K562 (cell line): ENCODE results near the gene PLIN5. TPM values are rescaled to one million over a fixed set of nuclear protein-coding genes. Genes with fewer than 3 reads are reported as not detected.

Source experiments
- ADNP ChIP-seq: fragments of 200-800 bp; sonication (Bioruptor generic); IDR thresholded peaks from 2 replicates; pipeline ENCODE4 v1.6.1; 2016; ENCODE audit warnings: missing genetic modification characterization, missing compliant biosample characterization
- ELF2 ChIP-seq: fragments of 250-450 bp; sonication (Bioruptor Pico); IDR thresholded peaks from 2 replicates; pipeline ENCODE4 v1.5.0; 2021; ENCODE audit warnings: mild to moderate bottlenecking
- SIN3A ChIP-seq, 2 experiments: fragments of 150-350 bp in 1 of 2; IDR thresholded peaks; 2 replicates each; pipeline ENCODE4 v1.6.1; 2011 to 2016; ENCODE audit warnings: borderline replicate concordance in 2 of 2, low read depth in 2 of 2, low read length in 2 of 2, mild to moderate bottlenecking in 2 of 2, moderate library complexity in 2 of 2; ENCODE audit not compliant: control insufficient read depth in 1 of 2
- SMARCA5 ChIP-seq: fragments of 450-650 bp; IDR thresholded peaks from 2 replicates; pipeline ENCODE4 v1.6.1; 2016
- ZBTB7A ChIP-seq: IDR thresholded peaks from 2 replicates; pipeline ENCODE4 v1.6.1; 2011; ENCODE audit warnings: low read depth, mild to moderate bottlenecking, low read length, moderate library complexity, borderline replicate concordance; ENCODE audit not compliant: control insufficient read depth
- polyA plus RNA-seq, 8 experiments: library from polyadenylated mRNA; depleted of rRNA in 4 of 8; stranded (reverse) in 5 of 8; unstranded in 3 of 8; fragments of >200 nt; fragmentation: Nextera tagmentation in 2 of 8; fragmentation: Illumina TruSeq in 1 of 8; extraction: Ambion mirVana in 2 of 8; extraction: Trizol in 1 of 8; gene quantifications; 2 replicates each; pipeline versions ENCODE4 v1.2.1 to v1.2.3, GENCODE V29; 2011 to 2014; ENCODE audit warnings: inconsistent platforms in 1 of 8, missing spikeins in 1 of 8
- total RNA-seq, 7 experiments: library from RNA; depleted of rRNA in 6 of 7; stranded (reverse); fragments of >200 nt in 6 of 7; fragmentation: Illumina TruSeq in 2 of 7; extraction: Trizol in 2 of 7; gene quantifications; 2 replicates each; pipeline versions ENCODE4 v1.2.1 to v1.2.3, GENCODE V29; 2011 to 2021; ENCODE audit warnings: low replicate concordance in 1 of 7
- TF ChIP-seq, protein P1 (sequence below): fragments of 250-450 bp; sonication (Bioruptor Pico); IDR thresholded peaks from 2 replicates; pipeline ENCODE4 v1.4.0; 2020; ENCODE audit warnings: mild to moderate bottlenecking, moderate library complexity
- TF ChIP-seq, protein P2 (sequence below), 2 experiments: fragments of 450-650 bp; formaldehyde crosslinking in 1 of 2; IDR thresholded peaks; 2 replicates each; pipeline versions ENCODE4 v1.4.0 to v1.6.1; 2014 to 2020; ENCODE audit warnings: mild to moderate bottlenecking in 2 of 2, borderline replicate concordance in 1 of 2, low read depth in 1 of 2
- TF ChIP-seq, protein P3 (sequence below), 2 experiments: IDR thresholded peaks; 2 replicates each; pipeline ENCODE4 v1.6.1; 2011; ENCODE audit warnings: borderline replicate concordance in 1 of 2, control low read depth in 1 of 2, low read depth in 1 of 2, low read length in 1 of 2, mild to moderate bottlenecking in 1 of 2, mixed read lengths in 1 of 2, moderate library complexity in 1 of 2; ENCODE audit not compliant: insufficient read depth in 1 of 2, insufficient read length in 1 of 2, poor library complexity in 1 of 2, severe bottlenecking in 1 of 2; ENCODE audit errors: extremely low read depth in 1 of 2
- TF ChIP-seq, protein P4 (sequence below), 2 experiments: fragments of 450-650 bp; conservative IDR thresholded peaks; 2 replicates each; pipeline ENCODE4 v1.6.1; 2017; ENCODE audit warnings: mild to moderate bottlenecking in 2 of 2, moderate library complexity in 2 of 2

Gene PLIN5
- total and polyA plus RNA-seq, 9 of the 15 experiments (the other 6 are each of a cell fraction or from before 2014, with no cell fraction given), result 0.04 to 1.3 (median 0.50) TPM

DNA sequence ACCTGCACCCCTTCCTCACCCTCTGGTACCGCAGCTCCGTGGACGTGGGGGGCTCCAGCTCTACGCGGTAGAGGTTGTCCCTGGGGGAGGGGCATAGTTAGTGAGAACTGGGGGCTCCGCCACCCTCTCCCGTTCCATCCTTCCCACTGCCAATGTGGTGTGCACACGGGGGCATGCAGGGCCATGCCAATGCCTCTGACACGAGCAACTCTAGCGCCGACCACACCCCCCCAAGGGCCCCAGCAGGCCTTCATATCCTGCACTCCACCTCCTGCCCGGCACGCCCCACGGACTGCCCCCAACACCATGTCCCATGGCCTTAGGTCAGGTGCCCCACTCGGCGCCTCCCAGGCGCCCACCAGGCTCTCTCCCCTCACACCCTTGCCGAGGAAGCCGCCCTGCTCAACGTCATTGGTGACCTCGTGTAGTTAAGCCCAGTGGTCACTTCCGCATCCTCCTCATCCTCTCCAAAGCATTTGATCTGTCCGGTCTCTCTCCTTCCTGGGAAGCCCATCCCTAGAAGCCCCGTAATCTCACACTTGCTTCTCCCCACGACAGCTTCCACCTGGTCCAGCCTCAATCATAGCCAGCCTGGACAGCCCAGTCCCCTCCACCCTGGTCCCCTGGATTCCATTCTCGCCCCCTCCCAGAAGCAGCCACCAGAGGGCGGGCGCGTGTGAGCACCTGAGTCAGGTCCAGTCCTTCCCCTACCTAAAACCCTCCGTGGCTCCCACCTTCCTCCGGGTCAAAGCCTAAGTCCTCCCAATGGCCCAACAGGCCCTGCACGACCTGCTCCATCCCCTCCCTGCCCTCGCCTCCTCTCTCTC lies 22.3 kb upstream of the PLIN5 start (continued):
- TF ChIP-seq, protein P1, sequence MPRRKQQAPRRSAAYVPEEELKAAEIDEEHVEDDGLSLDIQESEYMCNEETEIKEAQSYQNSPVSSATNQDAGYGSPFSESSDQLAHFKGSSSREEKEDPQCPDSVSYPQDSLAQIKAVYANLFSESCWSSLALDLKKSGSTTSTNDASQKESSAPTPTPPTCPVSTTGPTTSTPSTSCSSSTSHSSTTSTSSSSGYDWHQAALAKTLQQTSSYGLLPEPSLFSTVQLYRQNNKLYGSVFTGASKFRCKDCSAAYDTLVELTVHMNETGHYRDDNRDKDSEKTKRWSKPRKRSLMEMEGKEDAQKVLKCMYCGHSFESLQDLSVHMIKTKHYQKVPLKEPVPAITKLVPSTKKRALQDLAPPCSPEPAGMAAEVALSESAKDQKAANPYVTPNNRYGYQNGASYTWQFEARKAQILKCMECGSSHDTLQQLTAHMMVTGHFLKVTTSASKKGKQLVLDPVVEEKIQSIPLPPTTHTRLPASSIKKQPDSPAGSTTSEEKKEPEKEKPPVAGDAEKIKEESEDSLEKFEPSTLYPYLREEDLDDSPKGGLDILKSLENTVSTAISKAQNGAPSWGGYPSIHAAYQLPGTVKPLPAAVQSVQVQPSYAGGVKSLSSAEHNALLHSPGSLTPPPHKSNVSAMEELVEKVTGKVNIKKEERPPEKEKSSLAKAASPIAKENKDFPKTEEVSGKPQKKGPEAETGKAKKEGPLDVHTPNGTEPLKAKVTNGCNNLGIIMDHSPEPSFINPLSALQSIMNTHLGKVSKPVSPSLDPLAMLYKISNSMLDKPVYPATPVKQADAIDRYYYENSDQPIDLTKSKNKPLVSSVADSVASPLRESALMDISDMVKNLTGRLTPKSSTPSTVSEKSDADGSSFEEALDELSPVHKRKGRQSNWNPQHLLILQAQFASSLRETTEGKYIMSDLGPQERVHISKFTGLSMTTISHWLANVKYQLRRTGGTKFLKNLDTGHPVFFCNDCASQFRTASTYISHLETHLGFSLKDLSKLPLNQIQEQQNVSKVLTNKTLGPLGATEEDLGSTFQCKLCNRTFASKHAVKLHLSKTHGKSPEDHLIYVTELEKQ (CRISPR knock-in tag), result no peak
- TF ChIP-seq, protein P2, sequence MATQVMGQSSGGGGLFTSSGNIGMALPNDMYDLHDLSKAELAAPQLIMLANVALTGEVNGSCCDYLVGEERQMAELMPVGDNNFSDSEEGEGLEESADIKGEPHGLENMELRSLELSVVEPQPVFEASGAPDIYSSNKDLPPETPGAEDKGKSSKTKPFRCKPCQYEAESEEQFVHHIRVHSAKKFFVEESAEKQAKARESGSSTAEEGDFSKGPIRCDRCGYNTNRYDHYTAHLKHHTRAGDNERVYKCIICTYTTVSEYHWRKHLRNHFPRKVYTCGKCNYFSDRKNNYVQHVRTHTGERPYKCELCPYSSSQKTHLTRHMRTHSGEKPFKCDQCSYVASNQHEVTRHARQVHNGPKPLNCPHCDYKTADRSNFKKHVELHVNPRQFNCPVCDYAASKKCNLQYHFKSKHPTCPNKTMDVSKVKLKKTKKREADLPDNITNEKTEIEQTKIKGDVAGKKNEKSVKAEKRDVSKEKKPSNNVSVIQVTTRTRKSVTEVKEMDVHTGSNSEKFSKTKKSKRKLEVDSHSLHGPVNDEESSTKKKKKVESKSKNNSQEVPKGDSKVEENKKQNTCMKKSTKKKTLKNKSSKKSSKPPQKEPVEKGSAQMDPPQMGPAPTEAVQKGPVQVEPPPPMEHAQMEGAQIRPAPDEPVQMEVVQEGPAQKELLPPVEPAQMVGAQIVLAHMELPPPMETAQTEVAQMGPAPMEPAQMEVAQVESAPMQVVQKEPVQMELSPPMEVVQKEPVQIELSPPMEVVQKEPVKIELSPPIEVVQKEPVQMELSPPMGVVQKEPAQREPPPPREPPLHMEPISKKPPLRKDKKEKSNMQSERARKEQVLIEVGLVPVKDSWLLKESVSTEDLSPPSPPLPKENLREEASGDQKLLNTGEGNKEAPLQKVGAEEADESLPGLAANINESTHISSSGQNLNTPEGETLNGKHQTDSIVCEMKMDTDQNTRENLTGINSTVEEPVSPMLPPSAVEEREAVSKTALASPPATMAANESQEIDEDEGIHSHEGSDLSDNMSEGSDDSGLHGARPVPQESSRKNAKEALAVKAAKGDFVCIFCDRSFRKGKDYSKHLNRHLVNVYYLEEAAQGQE (IDR thresholded peaks at IDR 0.05; ENCODE audit: borderline replicate concordance), result peak; percentile 16; the same call in 1 of the 2 replicates
- TF ChIP-seq, protein P2 (CRISPR knock-in tag; IDR thresholded peaks at IDR 0.05; ENCODE audit: low read depth), result no peak
- peak; percentile 13; the same call in 1 of the 2 replicates for TF ChIP-seq ELF2 (CRISPR knock-in tag)
- peak; percentile 98; the same call in 1 of the 2 replicates for TF ChIP-seq SMARCA5
- TF ChIP-seq, protein P3, sequence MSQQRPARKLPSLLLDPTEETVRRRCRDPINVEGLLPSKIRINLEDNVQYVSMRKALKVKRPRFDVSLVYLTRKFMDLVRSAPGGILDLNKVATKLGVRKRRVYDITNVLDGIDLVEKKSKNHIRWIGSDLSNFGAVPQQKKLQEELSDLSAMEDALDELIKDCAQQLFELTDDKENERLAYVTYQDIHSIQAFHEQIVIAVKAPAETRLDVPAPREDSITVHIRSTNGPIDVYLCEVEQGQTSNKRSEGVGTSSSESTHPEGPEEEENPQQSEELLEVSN (IDR thresholded peaks at IDR 0.05; ENCODE audit: borderline replicate concordance in 1 of 2, extremely low read depth in 1 of 2, insufficient read depth in 1 of 2, insufficient read length in 1 of 2, low read depth in 1 of 2, low read length in 1 of 2, poor library complexity in 1 of 2, severe bottlenecking in 1 of 2), result peak in 1 of 2 experiments; percentile 40
- 0 out of 4 replicates have a peak, but pooled peaks of 1 of the 2 experiments have one; percentile 50 for TF ChIP-seq SIN3A (IDR thresholded peaks at IDR 0.05; ENCODE audit: borderline replicate concordance in 2 of 2, control insufficient read depth in 1 of 2, low read depth in 2 of 2, low read length in 2 of 2)
- TF ChIP-seq, protein P4, sequence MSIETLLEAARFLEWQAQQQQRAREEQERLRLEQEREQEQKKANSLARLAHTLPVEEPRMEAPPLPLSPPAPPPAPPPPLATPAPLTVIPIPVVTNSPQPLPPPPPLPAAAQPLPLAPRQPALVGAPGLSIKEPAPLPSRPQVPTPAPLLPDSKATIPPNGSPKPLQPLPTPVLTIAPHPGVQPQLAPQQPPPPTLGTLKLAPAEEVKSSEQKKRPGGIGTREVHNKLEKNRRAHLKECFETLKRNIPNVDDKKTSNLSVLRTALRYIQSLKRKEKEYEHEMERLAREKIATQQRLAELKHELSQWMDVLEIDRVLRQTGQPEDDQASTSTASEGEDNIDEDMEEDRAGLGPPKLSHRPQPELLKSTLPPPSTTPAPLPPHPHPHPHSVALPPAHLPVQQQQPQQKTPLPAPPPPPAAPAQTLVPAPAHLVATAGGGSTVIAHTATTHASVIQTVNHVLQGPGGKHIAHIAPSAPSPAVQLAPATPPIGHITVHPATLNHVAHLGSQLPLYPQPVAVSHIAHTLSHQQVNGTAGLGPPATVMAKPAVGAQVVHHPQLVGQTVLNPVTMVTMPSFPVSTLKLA (conservative IDR thresholded peaks at IDR 0.05), result peak in 1 of 2 experiments; percentile 37; a peak in 1 of 4 replicates
- peak; percentile 77 for TF ChIP-seq ADNP (tag)
- peak; percentile 76 for TF ChIP-seq ZBTB7A
